Posterior vena cava (tissue), 2 donors: ENCODE data around the gene ACTR6. TPM values are rescaled to one million over a fixed set of nuclear protein-coding genes. Genes with fewer than 3 reads are reported as not detected.
"Not testable (repeated sequence)": the region's sequence is repeated elsewhere in the genome, so short reads cannot be mapped to it uniquely, and the experiment has no call there.

ENCODE experiments used
- DNase-seq: peaks from one replicate; pipeline ENCODE4 v3.0.0-alpha.2; 2020; ENCODE audit warnings: low spot score
- intact Hi-C, 2 donors: fragments of 100-400 bp; cut with DNase I; formaldehyde crosslinking; loops; one replicate each; pipeline versions ENCODE4 v1.14.1 to v1.14.2; 2022 to 2023
- total RNA-seq, 2 donors: library from RNA; stranded (reverse); fragmentation: NEBNext Ultra II Directional; extraction: Animal tissue kit (Norgen Biotek cat#: 25700); gene quantifications; one replicate each; pipeline ENCODE4 v1.2.1, GENCODE V29; 2021
- donor health status: DM: yes; HTN: yes; CAD: no.
- donor health status: DM: yes; HTN: yes; CAD: no.

ACTR6 gene
- total RNA-seq, 2 donors from 2014 or later = 26.5 to 32.8 TPM

- intact Hi-C loops = loop anchor here in 1 of 2 donors (10.0 kb wide), 1 partner anchor 138 kb away; no protein-coding TSS in a partner anchor
- no peak for DNase-seq
Observed at GRCh38 chr12:100213016-100213891, 12.6 kb downstream of the ACTR6 start.

GRCh38 chr12:100214518-100214917 lies 13.9 kb downstream of the ACTR6 start:
- DNase-seq = no peak
- intact Hi-C loops = loop anchor here in 1 of 2 donors (10.0 kb wide), 1 partner anchor 140 kb away; no protein-coding TSS in a partner anchor

GRCh38 chr12:100215209-100215608 lies 14.6 kb downstream of the ACTR6 start:
- intact Hi-C loops = loop anchor here in 1 of 2 donors (10.0 kb wide), 1 partner anchor 140 kb away; no protein-coding TSS in a partner anchor
- DNase-seq = no peak

- intact Hi-C loops = loop anchor here in 1 of 2 donors (10.0 kb wide), 1 partner anchor 142 kb away; no protein-coding TSS in a partner anchor
- no peak for DNase-seq
Observed at GRCh38 chr12:100216337-100216736, 15.7 kb downstream of the ACTR6 start.

GRCh38 chr12:100219328-100220109 lies 18.9 kb downstream of the ACTR6 start:
- intact Hi-C loops = loop anchor here in 1 of 2 donors (10.0 kb wide), 1 partner anchor 145 kb away; no protein-coding TSS in a partner anchor

GRCh38 chr12:100221523-100221922 lies 20.9 kb downstream of the ACTR6 start:
- intact Hi-C loops = no loop called here
- DNase-seq = no peak

More at GRCh38 chr12:100219328-100220109, 18.9 kb downstream of the ACTR6 start:
- no peak for DNase-seq

GRCh38 chr12:100222173-100222572 lies 21.6 kb downstream of the ACTR6 start:
- intact Hi-C loops, DNase-seq: not testable (repeated sequence)

- no peak for DNase-seq
- intact Hi-C loops = no loop called here
Observed at GRCh38 chr12:100225491-100225890, 24.9 kb downstream of the ACTR6 start.

- intact Hi-C loops = no loop called here
Observed at GRCh38 chr12:100229036-100229635, 28.5 kb downstream of the ACTR6 start.

GRCh38 chr12:100229876-100230275 lies 29.3 kb downstream of the ACTR6 start:
- DNase-seq = no peak
- intact Hi-C loops = loop anchor here in 1 of 2 donors (10.0 kb wide), 1 partner anchor 325 kb away; no protein-coding TSS in a partner anchor

More at GRCh38 chr12:100229036-100229635, 28.5 kb downstream of the ACTR6 start:
- DNase-seq = no peak

GRCh38 chr12:100231873-100232272 lies 31.3 kb downstream of the ACTR6 start:
- intact Hi-C loops = loop anchor here in 1 of 2 donors (10.0 kb wide), 1 partner anchor 323 kb away; no protein-coding TSS in a partner anchor
- not testable (repeated sequence) for DNase-seq

- intact Hi-C loops = loop anchor here in 1 of 2 donors (10.0 kb wide), 1 partner anchor 321 kb away; no protein-coding TSS in a partner anchor
- no peak for DNase-seq
Observed at GRCh38 chr12:100234166-100234565, 33.6 kb downstream of the ACTR6 start.

GRCh38 chr12:100234591-100235304 lies 34.1 kb downstream of the ACTR6 start:
- intact Hi-C loops = loop anchor here in 1 of 2 donors (10.0 kb wide), 1 partner anchor 320 kb away; no protein-coding TSS in a partner anchor
- no peak for DNase-seq

- no peak for DNase-seq
- intact Hi-C loops = loop anchor here in 1 of 2 donors (10.0 kb wide), 1 partner anchor 316 kb away; no protein-coding TSS in a partner anchor
Observed at GRCh38 chr12:100238801-100239200, 38.2 kb downstream of the ACTR6 start.

- DNase-seq = no peak
- intact Hi-C loops = loop anchor here in 1 of 2 donors (10.0 kb wide), 1 partner anchor 315 kb away; no protein-coding TSS in a partner anchor
Observed at GRCh38 chr12:100239589-100239988, 39.0 kb downstream of the ACTR6 start.

GRCh38 chr12:100243137-100243536 lies 42.5 kb downstream of the ACTR6 start:
- intact Hi-C loops = loop anchor here in 1 of 2 donors (5.0 kb wide), 1 partner anchor 691 kb away; no protein-coding TSS in a partner anchor
- no peak for DNase-seq

- no peak for DNase-seq
- intact Hi-C loops = no loop called here
Observed at GRCh38 chr12:100247765-100248164, 47.1 kb downstream of the ACTR6 start.

GRCh38 chr12:100248886-100249285 lies 48.3 kb downstream of the ACTR6 start:
- DNase-seq = no peak
- intact Hi-C loops = no loop called here
